Measurements from ENCODE around the gene FHIT.

The FHIT gene

GRCh38 chr3:59769127-59769750, 1482.0 kb downstream of the FHIT start:
- no peak for DNase-seq

GRCh38 chr3:59766200-59766872, 1484.9 kb downstream of the FHIT start:
- DNase-seq: no peak

- no peak for DNase-seq
These were observed 1487.1 kb downstream of the FHIT start for GRCh38 chr3:59764171-59764570.

- no peak for DNase-seq
These were observed 1488.3 kb downstream of the FHIT start for GRCh38 chr3:59762941-59763340.

GRCh38 chr3:59759298-59760031, 1491.8 kb downstream of the FHIT start:
- DNase-seq: no peak

- no peak for DNase-seq
These were observed 1492.6 kb downstream of the FHIT start for GRCh38 chr3:59758672-59759071.

GRCh38 chr3:59756934-59757333, 1494.3 kb downstream of the FHIT start:
- DNase-seq: no peak

GRCh38 chr3:59754456-59755129, 1496.7 kb downstream of the FHIT start:
- DNase-seq: no peak

GRCh38 chr3:59753808-59754450, 1497.3 kb downstream of the FHIT start:
- no peak for DNase-seq

GRCh38 chr3:59752925-59753324, 1498.3 kb downstream of the FHIT start:
- DNase-seq: no peak

GRCh38 chr3:59751606-59752005, 1499.6 kb downstream of the FHIT start:
- DNase-seq: no peak

- no peak for DNase-seq
These were observed 1500.9 kb downstream of the FHIT start for GRCh38 chr3:59750391-59750790.

GRCh38 chr3:59749291-59749690, 1502.0 kb downstream of the FHIT start:
- DNase-seq: no peak

GRCh38 chr3:59746585-59746984, 1504.7 kb downstream of the FHIT start:
- no peak for DNase-seq

GRCh38 chr3:59737241-59737640, 1514.0 kb downstream of the FHIT start:
- no peak for DNase-seq

GRCh38 chr3:59734061-59734460, 1517.2 kb downstream of the FHIT start:
- DNase-seq: no peak

GRCh38 chr3:59733041-59733809, 1518.0 kb downstream of the FHIT start:
- DNase-seq: no peak

- DNase-seq: no peak
These were observed 1519.3 kb downstream of the FHIT start for GRCh38 chr3:59731943-59732342.

GRCh38 chr3:59730591-59730990, 1520.7 kb downstream of the FHIT start:
- no peak for DNase-seq

- no peak for DNase-seq
These were observed 1522.7 kb downstream of the FHIT start for GRCh38 chr3:59728587-59728908.

- DNase-seq: no peak
These were observed 1523.2 kb downstream of the FHIT start for GRCh38 chr3:59727902-59728586.

GRCh38 chr3:59726279-59726678, 1525.0 kb downstream of the FHIT start:
- DNase-seq: no peak

Data from DMS53 (cell line).